Erythroblast (primary cell): Measurements from ENCODE around the gene CCDC40.

Experiments
- GATA1 ChIP-seq: IDR thresholded peaks from 2 replicates; pipeline ENCODE4 v1.6.1; 2011; ENCODE audit warnings: low read depth, mild to moderate bottlenecking, control low read depth, low read length, moderate library complexity
- POLR2A ChIP-seq: IDR thresholded peaks from 2 replicates; pipeline ENCODE4 v1.6.1; 2011; ENCODE audit warnings: mild to moderate bottlenecking, low read length

DNA sequence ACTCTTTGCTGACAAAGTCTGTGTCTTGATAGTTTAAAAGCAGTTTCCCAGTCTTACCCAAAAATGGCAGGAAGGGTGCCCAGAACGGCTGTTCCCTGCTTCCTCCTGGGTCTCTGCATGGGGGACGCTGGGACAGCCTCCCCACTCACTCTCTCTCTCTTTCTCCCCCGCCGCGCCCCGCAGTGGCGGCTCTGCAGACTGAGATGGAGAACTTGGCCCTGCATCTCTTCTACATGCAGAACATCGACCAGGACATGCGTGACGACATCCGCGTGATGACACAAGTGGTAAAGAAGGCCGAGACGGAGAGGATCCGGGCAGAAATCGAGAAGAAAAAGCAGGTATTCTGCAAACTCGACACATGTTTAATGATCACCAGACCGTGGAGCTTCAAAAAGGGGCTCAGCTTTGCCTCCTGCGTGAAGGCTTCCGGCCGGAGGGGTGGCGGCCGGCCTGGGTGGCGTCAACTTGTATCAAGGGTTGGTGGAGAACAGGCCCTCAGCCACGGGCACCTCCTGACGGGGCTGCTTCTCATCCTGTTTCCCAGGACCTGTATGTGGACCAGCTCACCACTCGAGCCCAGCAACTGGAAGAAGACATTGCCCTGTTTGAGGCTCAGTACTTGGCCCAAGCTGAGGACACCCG is 22.0 kb downstream of the CCDC40 start:
- no peak for TF ChIP-seq POLR2A
- TF ChIP-seq GATA1: no peak
